ENCODE measurements around the gene CDKN2D.

CDKN2D gene

GRCh38 chr19:10566658-10567410 is 1.9 kb downstream of the CDKN2D start:
- TF ChIP-seq CTCF (IDR thresholded peaks at IDR 0.05; ENCODE audit: insufficient read depth, missing control alignments): no peak
- no peak for FAIRE-seq
- DNase-seq (ENCODE audit: insufficient read length, low spot score): no peak

GRCh38 chr19:10566408-10566657 is 2.4 kb downstream of the CDKN2D start:
- TF ChIP-seq CTCF (IDR thresholded peaks at IDR 0.05; ENCODE audit: insufficient read depth, missing control alignments): no peak
- no peak for FAIRE-seq

GRCh38 chr19:10565567-10566407 is 3.0 kb downstream of the CDKN2D start, which contains the start of gene KRI1:
Gene KRI1, minus strand, starts transcription at chr19:10566010. Its CDS starts 11 bp downstream, at chr19:10565999.
- no peak for FAIRE-seq
- no peak for TF ChIP-seq CTCF (IDR thresholded peaks at IDR 0.05; ENCODE audit: insufficient read depth, missing control alignments)

More at GRCh38 chr19:10566408-10566657, 2.4 kb downstream of the CDKN2D start:
- DNase-seq (ENCODE audit: insufficient read length, low spot score): no peak

GRCh38 chr19:10565028-10565566 is 3.7 kb downstream of the CDKN2D start:
- FAIRE-seq: no peak
- DNase-seq (ENCODE audit: insufficient read length, low spot score): no peak
- TF ChIP-seq CTCF (IDR thresholded peaks at IDR 0.05; ENCODE audit: insufficient read depth, missing control alignments): peak; percentile 31

More at GRCh38 chr19:10565567-10566407, 3.0 kb downstream of the CDKN2D start, which contains the start of gene KRI1:
- peak; percentile 100 for DNase-seq (ENCODE audit: insufficient read length, low spot score)

DNA sequence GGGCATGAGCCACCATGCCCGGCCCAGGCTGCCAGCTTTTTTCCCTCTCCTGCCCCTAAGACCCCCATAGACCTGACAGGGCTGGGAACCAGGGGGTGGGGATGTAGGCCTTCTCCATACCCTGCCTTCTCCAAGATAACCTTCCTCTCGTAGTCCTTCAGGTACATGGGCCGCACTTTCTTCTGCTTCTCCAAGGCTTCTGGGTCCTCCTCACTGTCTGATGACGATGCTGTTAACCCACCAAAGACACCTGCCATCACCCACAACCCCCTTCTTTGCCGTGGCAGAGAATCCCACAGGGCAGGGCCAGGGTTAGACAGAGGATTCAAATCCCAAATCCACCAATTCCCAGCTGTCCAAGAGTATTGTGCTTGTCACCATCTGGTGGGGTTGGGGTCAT is 6.2 kb downstream of the CDKN2D start:
- no peak for TF ChIP-seq CTCF (IDR thresholded peaks at IDR 0.05; ENCODE audit: insufficient read depth, missing control alignments)
- no peak for FAIRE-seq
- DNase-seq (ENCODE audit: insufficient read length, low spot score): no peak

- DNase-seq (ENCODE audit: insufficient read length, low spot score): no peak
- FAIRE-seq: no peak
- no peak for TF ChIP-seq CTCF (IDR thresholded peaks at IDR 0.05; ENCODE audit: insufficient read depth, missing control alignments)
Observed at GRCh38 chr19:10560154-10560553, 8.6 kb downstream of the CDKN2D start.
